GM12864 (cell line): Measurements from ENCODE around the gene TIE1.

Experiments
- DNase-seq: peaks from one replicate; pipeline ENCODE4 v3.0.0-alpha.2; 2011; ENCODE audit warnings: low read depth
- H3K4me3 ChIP-seq: 2 replicates; pipeline ENCODE4 v1.5.1; 2011; ENCODE audit warnings: mild to moderate bottlenecking, low read depth, low read length, control low read depth
- CTCF ChIP-seq: IDR thresholded peaks from 2 replicates; pipeline ENCODE4 v1.5.1; 2011; ENCODE audit warnings: low read depth, mild to moderate bottlenecking, moderate library complexity, low read length, control low read depth, inconsistent platforms; ENCODE audit errors: missing control alignments

The TIE1 gene

DNA sequence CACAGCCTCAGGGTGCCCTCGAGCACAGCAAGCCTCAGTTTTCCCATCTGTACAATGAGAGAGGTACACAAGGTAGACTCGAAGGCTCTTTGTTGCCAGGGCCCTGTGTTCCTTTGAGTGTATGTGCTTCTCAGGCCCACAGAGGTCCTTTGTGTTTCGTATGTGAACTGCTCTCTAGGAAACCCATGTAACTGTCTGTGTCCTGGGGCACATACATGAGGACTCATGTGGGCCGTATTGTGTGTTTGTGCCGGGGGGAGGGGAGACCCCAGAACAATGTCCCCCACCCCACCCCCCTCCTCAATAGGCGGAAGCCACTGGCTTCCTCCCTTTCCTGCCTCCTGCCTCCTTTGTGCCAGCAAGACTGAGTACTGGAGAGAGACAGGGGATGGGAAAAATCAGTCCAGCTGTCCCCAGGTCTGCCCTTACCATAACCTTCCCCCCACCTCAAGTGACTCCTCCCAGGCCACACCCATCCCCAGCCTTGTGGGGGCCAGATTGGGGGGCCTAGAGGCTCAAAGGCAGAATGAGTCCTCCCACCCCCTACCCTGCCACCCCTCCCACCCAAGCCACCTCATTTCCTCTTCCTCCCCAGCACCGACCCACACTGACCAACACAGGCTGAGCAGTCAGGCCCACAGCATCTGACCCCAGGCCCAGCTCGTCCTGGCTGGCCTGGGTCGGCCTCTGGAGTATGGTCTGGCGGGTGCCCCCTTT is at the start of gene TIE1:
Gene TIE1 (plus strand): TSS at position 605 of the 717 bp plus-strand sequence. CDS start 90 bp downstream, at position 695.
- TF ChIP-seq CTCF = no peak
- H3K4me3 ChIP-seq = no peak within 1 kb of the TSS
- no peak for DNase-seq

- H3K4me3 ChIP-seq = no peak overlapping the region
- TF ChIP-seq CTCF = no peak
- no peak for DNase-seq
These were observed 49.8 kb upstream of the TIE1 start for GRCh38 chr1:43251024-43251423.

GRCh38 chr1:43252225-43252624 is 48.6 kb upstream of the TIE1 start:
- no peak overlapping the region for H3K4me3 ChIP-seq
- no peak for TF ChIP-seq CTCF
- no peak for DNase-seq

DNA sequence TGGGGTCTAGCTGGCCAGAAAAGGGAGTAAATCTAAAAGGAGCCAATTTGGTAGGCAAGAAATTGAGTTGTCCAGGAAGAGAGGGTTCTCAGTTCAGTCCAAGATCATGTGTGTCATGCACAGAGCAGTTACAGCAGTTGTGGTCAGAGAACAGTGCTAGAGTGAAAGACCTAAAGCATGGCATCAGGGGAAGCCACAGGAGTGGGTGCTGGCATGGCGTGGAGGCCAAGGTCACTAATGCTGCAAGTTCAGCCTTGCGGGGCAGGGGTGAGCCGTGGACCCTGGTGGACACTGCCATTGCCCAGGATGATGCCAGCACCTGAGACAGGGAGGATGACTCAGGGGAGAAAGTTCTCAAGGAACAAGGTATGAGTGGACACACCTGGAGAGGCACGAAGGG is 47.6 kb upstream of the TIE1 start:
- DNase-seq = no peak
- no peak overlapping the region for H3K4me3 ChIP-seq
- TF ChIP-seq CTCF = no peak

DNA sequence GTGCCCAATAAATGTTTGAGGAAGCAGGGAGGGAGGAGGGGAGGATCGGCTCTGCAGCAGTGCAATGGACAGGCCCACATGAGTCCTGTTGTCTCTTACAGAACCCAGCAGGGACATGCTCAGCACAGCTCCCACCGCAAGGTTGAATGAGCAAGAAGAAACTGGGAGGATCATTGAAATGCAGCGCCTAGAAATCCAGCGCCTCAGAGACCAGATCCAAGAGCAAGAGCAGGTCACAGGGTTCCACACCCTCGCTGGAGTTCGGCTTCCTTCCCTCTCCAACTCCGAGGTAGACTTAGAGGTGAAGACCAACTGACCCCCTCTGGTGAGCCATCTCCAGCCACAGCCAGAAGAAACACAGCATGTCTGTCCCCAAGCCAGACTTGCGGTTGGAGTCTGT is 46.9 kb upstream of the TIE1 start:
- TF ChIP-seq CTCF = no peak
- H3K4me3 ChIP-seq = no peak overlapping the region

GRCh38 chr1:43255438-43256210 is 45.2 kb upstream of the TIE1 start:
- TF ChIP-seq CTCF = no peak
- no peak for DNase-seq
- H3K4me3 ChIP-seq = no peak overlapping the region

More for the DNA sequence above, 46.9 kb upstream of the TIE1 start:
- no peak for DNase-seq
